C4-2B (cell line): ENCODE results near the gene FLII.

ENCODE experiments used
- CTCF ChIP-seq: fragments of 450-650 bp; conservative IDR thresholded peaks from 2 replicates; pipeline ENCODE4 v1.5.1; 2017; ENCODE audit warnings: mild to moderate bottlenecking
- ZFX ChIP-seq: fragments of 450-650 bp; IDR thresholded peaks from 2 replicates; pipeline ENCODE4 v1.6.1; 2017

DNA sequence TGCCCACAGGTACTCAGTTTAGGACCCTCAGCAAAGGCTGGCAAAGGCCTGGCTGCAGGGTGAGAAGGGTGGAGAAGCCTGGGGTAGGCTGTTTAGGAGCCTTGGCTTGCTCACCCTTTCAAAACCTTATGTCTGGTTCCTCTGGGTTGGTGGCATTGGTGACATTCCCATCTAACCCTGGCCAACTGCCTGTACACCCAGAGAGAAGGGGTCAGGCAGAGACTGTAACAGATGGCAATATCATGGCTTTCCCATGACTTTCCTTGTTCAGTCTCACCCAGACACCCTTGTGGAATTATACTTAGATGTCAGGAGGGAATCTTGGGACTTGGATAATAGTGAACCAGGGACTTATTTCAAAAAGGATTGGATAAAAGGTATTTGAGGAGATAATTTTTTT lies 51.6 kb downstream of the FLII start:
- TF ChIP-seq CTCF (no peak), ZFX (no peak)
